Ishikawa (cell line): ENCODE data around the gene ACTBL2.

Source experiments
- CEBPB ChIP-seq: IDR thresholded peaks from 2 replicates; pipeline ENCODE4 v1.6.1; 2012
- CREB1 ChIP-seq: IDR thresholded peaks from 2 replicates; pipeline ENCODE4 v1.6.1; 2012; ENCODE audit warnings: low read depth
- EP300 ChIP-seq: IDR thresholded peaks from 2 replicates; pipeline ENCODE4 v1.6.1; 2012; ENCODE audit warnings: borderline replicate concordance
- FOXM1 ChIP-seq: IDR thresholded peaks from 2 replicates; pipeline ENCODE4 v1.6.1; 2012; ENCODE audit warnings: low read depth, borderline replicate concordance
- RAD21 ChIP-seq: IDR thresholded peaks from 2 replicates; pipeline ENCODE4 v1.6.1; 2012; ENCODE audit warnings: low read depth
- TAF1 ChIP-seq: IDR thresholded peaks from 2 replicates; pipeline ENCODE4 v1.6.1; 2012; ENCODE audit warnings: low read depth, mild to moderate bottlenecking
- TCF12 ChIP-seq: IDR thresholded peaks from 2 replicates; pipeline ENCODE4 v1.6.1; 2012; ENCODE audit warnings: low read depth
- TEAD4 ChIP-seq: IDR thresholded peaks from 2 replicates; pipeline ENCODE4 v1.6.1; 2012
- YY1 ChIP-seq: IDR thresholded peaks from 2 replicates; pipeline ENCODE4 v1.6.1; 2012; ENCODE audit warnings: low read depth
- ZBTB7A ChIP-seq: IDR thresholded peaks from 2 replicates; pipeline ENCODE4 v1.6.1; 2012; ENCODE audit warnings: low read depth
- TF ChIP-seq, protein P1 (sequence below): IDR thresholded peaks from 2 replicates; pipeline ENCODE4 v1.6.1; 2012

GRCh38 chr5:57445006-57445704 lies 37.5 kb downstream of the ACTBL2 start:
- TF ChIP-seq CEBPB (no peak), TCF12 (no peak), YY1 (no peak), CREB1 (no peak), TAF1 (no peak), ZBTB7A (no peak), FOXM1 (no peak), RAD21 (no peak), EP300 (no peak), TEAD4 (no peak)
- TF ChIP-seq, protein P1, sequence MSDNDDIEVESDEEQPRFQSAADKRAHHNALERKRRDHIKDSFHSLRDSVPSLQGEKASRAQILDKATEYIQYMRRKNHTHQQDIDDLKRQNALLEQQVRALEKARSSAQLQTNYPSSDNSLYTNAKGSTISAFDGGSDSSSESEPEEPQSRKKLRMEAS, result no peak
